ENCODE measurements around the gene MAPKAP1. TPM values are rescaled to one million over a fixed set of nuclear protein-coding genes. Genes with fewer than 3 reads are reported as not detected.

The MAPKAP1 gene
- total RNA-seq, 2 experiments from 2014 or later = 66.2 to 78.8 TPM

DNA sequence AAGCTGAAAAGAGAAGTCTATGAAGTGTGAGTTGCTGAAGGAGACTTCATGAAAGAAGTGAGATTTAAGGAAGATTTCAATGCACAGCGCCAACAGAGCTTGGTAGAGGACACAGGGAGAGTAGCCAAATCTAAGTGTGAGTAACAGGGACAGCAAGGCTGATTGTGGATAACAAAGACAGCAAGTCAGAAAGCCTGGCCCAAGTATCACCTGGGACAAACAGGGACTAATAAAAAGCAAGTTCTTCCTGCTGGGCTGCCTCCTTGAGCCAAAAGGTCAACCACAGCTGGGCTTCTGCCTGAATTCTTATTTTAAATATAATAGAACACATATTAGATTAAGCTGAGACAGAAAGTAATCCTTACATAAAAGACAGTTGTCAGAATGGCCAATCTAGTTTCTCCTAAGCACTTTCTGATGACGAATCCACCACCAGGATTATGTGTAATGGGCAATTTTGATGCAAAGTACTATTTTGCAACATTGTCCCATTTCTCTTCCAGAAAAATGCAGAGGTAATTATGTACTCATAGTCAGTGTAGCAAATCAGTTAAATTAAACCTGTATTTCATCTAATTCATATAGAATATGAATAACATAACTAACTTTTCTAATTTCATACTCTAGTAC, 73.8 kb downstream of the MAPKAP1 start:
- CTCF ChIA-PET (ENCODE audit: unreplicated experiment) = no interaction called here
- TF ChIP-seq EZH2phosphoT487 (IDR thresholded peaks at IDR 0.05; ENCODE audit: borderline replicate concordance, low read depth, low read length) (no peak), CTCF (conservative IDR thresholded peaks at IDR 0.05; ENCODE audit: low read length) (no peak)

DNA sequence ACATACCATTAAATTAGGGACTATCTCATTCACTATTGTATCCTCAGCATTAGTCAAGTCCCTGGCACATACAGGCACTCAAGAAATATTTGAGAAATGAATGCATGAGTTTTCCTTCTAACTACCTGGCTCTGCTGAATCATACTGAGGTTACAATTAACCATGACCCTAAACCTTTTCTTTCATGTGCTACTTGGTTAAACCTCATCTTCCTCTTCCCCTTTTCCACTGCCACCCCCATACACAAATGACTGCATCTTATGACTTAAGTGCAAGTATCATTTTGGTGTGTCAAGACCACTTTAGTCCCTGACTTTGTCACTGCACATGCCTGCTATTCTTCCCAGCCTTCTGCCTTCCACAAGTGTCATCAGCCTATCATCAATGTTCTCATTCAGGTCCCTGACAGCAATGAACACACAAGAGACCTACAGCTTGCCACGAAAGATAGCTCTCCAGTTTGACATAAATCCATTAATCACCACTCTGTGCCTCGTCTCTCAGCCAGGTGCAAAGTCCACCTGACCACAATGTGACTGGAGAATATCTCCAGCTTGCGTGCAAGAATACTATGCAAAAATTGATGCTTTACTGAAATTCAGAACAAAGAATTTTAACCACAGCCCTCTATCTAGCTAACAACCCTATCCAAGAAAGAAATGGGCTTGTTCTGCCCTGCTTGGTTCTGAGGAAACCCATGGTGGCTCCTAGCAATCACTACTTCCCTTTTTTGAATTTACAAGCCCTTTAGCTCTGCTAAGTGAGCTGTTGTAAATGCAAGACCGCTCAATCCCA, 74.5 kb downstream of the MAPKAP1 start:
- no peak overlapping the region for H3K4me3 ChIP-seq (ENCODE audit: low read depth, low read length, poor library complexity, severe bottlenecking)
- H3K27ac ChIP-seq (ENCODE audit: low read depth, low read length, poor library complexity, severe bottlenecking) = peak overlapping the region; percentile 31

More for the DNA sequence above, 73.8 kb downstream of the MAPKAP1 start:
- no peaks in the 10 kb centered on the region for H3K36me3 ChIP-seq (ENCODE audit: insufficient read depth, low read length)
- peaks cover 3% of the 10 kb centered on the region; the same call in 1 of the 2 replicates for H3K79me2 ChIP-seq (ENCODE audit: insufficient read depth, low read depth, low read length)
- H3K4me2 ChIP-seq (ENCODE audit: low read length) = peak overlapping the region; percentile 52
- H3K27ac ChIP-seq (ENCODE audit: low read depth, low read length, poor library complexity, severe bottlenecking) = peak overlapping the region; percentile 31
- POLR2A ChIA-PET = interaction anchor here (0.6 to 1.0 kb wide), 7 partner anchors 14 to 610 kb away, joined by 3 to 10 read pairs (median 3); no protein-coding TSS in a partner anchor
- H3K4me1 ChIP-seq (ENCODE audit: insufficient read depth, low read length, poor library complexity, severe bottlenecking) = peaks cover 57% of the 10 kb centered on the region
- peaks cover 40% of the 10 kb centered on the region for H4K20me1 ChIP-seq (ENCODE audit: insufficient read depth, low read length)
- H3K9me2 ChIP-seq (ENCODE audit: insufficient read depth, low read length) = no peaks in the 10 kb centered on the region
- no peak overlapping the region for H2AFZ ChIP-seq (ENCODE audit: low read length)
- BruUV-seq (replicated peaks) = no TSS peak
- no peaks in the 10 kb centered on the region for H3K9me3 ChIP-seq (ENCODE audit: low read length)
- DNase-seq (ENCODE audit: low spot score) = no peak
- intact Hi-C loops (cut with micrococcal nuclease; ENCODE audit: unreplicated experiment) = loop anchor here (5.0 kb wide), 3 partner anchors 76 to 226 kb away; no protein-coding TSS in a partner anchor
- no peak overlapping the region for H3K4me3 ChIP-seq (ENCODE audit: low read depth, low read length, poor library complexity, severe bottlenecking)

More for the DNA sequence above, 74.5 kb downstream of the MAPKAP1 start:
- intact Hi-C loops (cut with micrococcal nuclease; ENCODE audit: unreplicated experiment) = loop anchor here (5.0 kb wide), 3 partner anchors 75 to 225 kb away; no protein-coding TSS in a partner anchor
- ChIA-PET CTCF (ENCODE audit: unreplicated experiment) (no interaction called here), POLR2A (interaction anchor here (0.6 to 1.0 kb wide), 9 partner anchors 14 to 611 kb away, joined by 3 to 10 read pairs (median 3); no protein-coding TSS in a partner anchor)
- H3K4me2 ChIP-seq (ENCODE audit: low read length) = peak overlapping the region; percentile 52
- TF ChIP-seq CTCF (conservative IDR thresholded peaks at IDR 0.05; ENCODE audit: low read length) (no peak), EZH2phosphoT487 (IDR thresholded peaks at IDR 0.05; ENCODE audit: borderline replicate concordance, low read depth, low read length) (no peak)
- no peaks in the 10 kb centered on the region for H3K36me3 ChIP-seq (ENCODE audit: insufficient read depth, low read length)
- peaks cover 40% of the 10 kb centered on the region for H4K20me1 ChIP-seq (ENCODE audit: insufficient read depth, low read length)
- H3K9me2 ChIP-seq (ENCODE audit: insufficient read depth, low read length) = no peaks in the 10 kb centered on the region
- no TSS peak for BruUV-seq (replicated peaks)
- peak; percentile 74 for DNase-seq (ENCODE audit: low spot score)
- peaks cover 3% of the 10 kb centered on the region; the same call in 1 of the 2 replicates for H3K79me2 ChIP-seq (ENCODE audit: insufficient read depth, low read depth, low read length)
- peaks cover 57% of the 10 kb centered on the region for H3K4me1 ChIP-seq (ENCODE audit: insufficient read depth, low read length, poor library complexity, severe bottlenecking)
- H3K9me3 ChIP-seq (ENCODE audit: low read length) = no peaks in the 10 kb centered on the region
- no peak overlapping the region for H2AFZ ChIP-seq (ENCODE audit: low read length)
